ENCODE measurements around the gene BCOR. TPM values are rescaled to one million over a fixed set of nuclear protein-coding genes. Genes with fewer than 3 reads are reported as not detected.
A peak's percentile ranks its signal among the peaks of the same experiment; 100 is the strongest.

The BCOR gene
- total RNA-seq, 4 donors from 2014 or later = 19.9 to 32.5 (median 26.0) TPM

- WGBS = 18% methylated on average over 31 of the region's 60 CpGs
- peaks cover 16 to 58% (median 38%) of the 10 kb centered on the region in 4 donors for H3K4me1 ChIP-seq
- peak overlapping the region; percentile 83 to 92 (median 91) for H3K27ac ChIP-seq (replicated peaks in 1 of 4)
- no peak for DNase-seq (ENCODE audit: extremely low spot score)
- no peaks in the 10 kb centered on the region for H3K36me3 ChIP-seq
- intact Hi-C loops (cut with DNase I) = loop anchor here (5.0 to 10.0 kb wide), 5 partner anchors 75 to 277 kb away; no protein-coding TSS in a partner anchor
- peaks cover 0 to 25% (median 2%) of the 10 kb centered on the region in 4 donors for H3K27me3 ChIP-seq
- peak overlapping the region; percentile 56 to 70 (median 61) for H3K4me3 ChIP-seq
- TF ChIP-seq POLR2AphosphoS5 (IDR thresholded peaks at IDR 0.05) (peak in 1 of 2 donors; percentile 44), CTCF (IDR thresholded peaks at IDR 0.05) (no peak)
- peaks cover 0 to 14% (median 0%) of the 10 kb centered on the region in 4 donors for H3K9me3 ChIP-seq
Observed at GRCh38 chrX:40012039-40012867, 85.5 kb downstream of the BCOR start.

- Histone ChIP-seq H3K27ac (replicated peaks in 1 of 4) (peak overlapping the region; percentile 83 to 92 (median 91)), H3K36me3 (no peaks in the 10 kb centered on the region), H3K4me3 (peak overlapping the region in 3 of 4 donors; percentile 58 to 70 (median 64)), H3K9me3 (peaks cover 0 to 9% (median 0%) of the 10 kb centered on the region in 4 donors), H3K27me3 (peaks cover 0 to 32% (median 2%) of the 10 kb centered on the region in 4 donors), H3K4me1 (peaks cover 18 to 61% (median 38%) of the 10 kb centered on the region in 4 donors)
- 50% methylated on average over 18 of the region's 24 CpGs for WGBS
- no peak for DNase-seq (ENCODE audit: extremely low spot score)
- intact Hi-C loops (cut with DNase I) = loop anchor here (5.0 to 10.0 kb wide), 5 partner anchors 76 to 277 kb away; no protein-coding TSS in a partner anchor
- TF ChIP-seq POLR2A (IDR thresholded peaks at IDR 0.05; ENCODE audit: low read depth) (no peak), EP300 (IDR thresholded peaks at IDR 0.05) (no peak), CTCF (IDR thresholded peaks at IDR 0.05) (no peak), POLR2AphosphoS5 (IDR thresholded peaks at IDR 0.05) (no peak)
Observed at GRCh38 chrX:40011322-40012038, 86.3 kb downstream of the BCOR start.

GRCh38 chrX:40010550-40011321 lies 87.0 kb downstream of the BCOR start:
- H3K4me1 ChIP-seq = peaks cover 24 to 69% (median 44%) of the 10 kb centered on the region in 4 donors
- DNase-seq (ENCODE audit: extremely low spot score) = no peak
- TF ChIP-seq CTCF (IDR thresholded peaks at IDR 0.05) (no peak), EP300 (IDR thresholded peaks at IDR 0.05) (no peak), POLR2A (IDR thresholded peaks at IDR 0.05; ENCODE audit: low read depth) (no peak), POLR2AphosphoS5 (IDR thresholded peaks at IDR 0.05) (no peak)
- H3K36me3 ChIP-seq = no peaks in the 10 kb centered on the region
- H3K27me3 ChIP-seq = peaks cover 0 to 34% (median 2%) of the 10 kb centered on the region in 4 donors
- no peak overlapping the region for H3K27ac ChIP-seq (replicated peaks in 1 of 4)
- peaks cover 0 to 2% (median 0%) of the 10 kb centered on the region in 4 donors for H3K9me3 ChIP-seq
- intact Hi-C loops (cut with DNase I) = loop anchor here (5.0 to 10.0 kb wide), 5 partner anchors 77 to 276 kb away; no protein-coding TSS in a partner anchor
- no peak overlapping the region for H3K4me3 ChIP-seq
- WGBS = 49% methylated on average over 19 of the region's 21 CpGs

GRCh38 chrX:40009890-40010289 lies 87.9 kb downstream of the BCOR start:
- H3K4me1 ChIP-seq = peaks cover 25 to 73% (median 50%) of the 10 kb centered on the region in 4 donors
- intact Hi-C loops (cut with DNase I) = loop anchor here (5.0 to 10.0 kb wide), 5 partner anchors 77 to 275 kb away; no protein-coding TSS in a partner anchor
- H3K4me3 ChIP-seq = no peak overlapping the region
- DNase-seq (ENCODE audit: extremely low spot score) = no peak
- H3K27me3 ChIP-seq = peaks cover 0 to 34% (median 2%) of the 10 kb centered on the region in 4 donors
- no peak for TF ChIP-seq POLR2AphosphoS5 (IDR thresholded peaks at IDR 0.05)
- no peak for TF ChIP-seq CTCF (IDR thresholded peaks at IDR 0.05)
- no peak for TF ChIP-seq POLR2A (IDR thresholded peaks at IDR 0.05; ENCODE audit: low read depth)
- TF ChIP-seq EP300 (IDR thresholded peaks at IDR 0.05) = no peak
- 67% methylated on average over 11 of the region's 12 CpGs for WGBS
- H3K27ac ChIP-seq (replicated peaks in 1 of 4) = no peak overlapping the region
- H3K9me3 ChIP-seq = no peaks in the 10 kb centered on the region
- no peaks in the 10 kb centered on the region for H3K36me3 ChIP-seq

Measured in esophagus muscularis mucosa (tissue), 4 donors.